SW480 (cell line): ENCODE results near the gene WDR41.
"Not testable (repeated sequence)": the region's sequence is repeated elsewhere in the genome, so short reads cannot be mapped to it uniquely, and the experiment has no call there.

Experiments
- DNase-seq: peaks from one replicate; pipeline ENCODE4 v3.0.0-alpha.2; 2016; ENCODE audit warnings: low spot score

The WDR41 gene

GRCh38 chr5:77491783-77492652, at the start of gene WDR41:
WDR41 (minus strand) TSS chr5:77492316; CDS start chr5:77492220, 96 bp downstream.
- DNase-seq: peak; percentile 90

GRCh38 chr5:77531297-77531696, 39.2 kb upstream of the WDR41 start:
- no peak for DNase-seq

GRCh38 chr5:77518304-77518703, 26.2 kb upstream of the WDR41 start:
- peak; percentile 46 for DNase-seq

- no peak for DNase-seq
Measured at GRCh38 chr5:77514457-77514856, 22.3 kb upstream of the WDR41 start.

GRCh38 chr5:77513321-77513720, 21.2 kb upstream of the WDR41 start:
- DNase-seq: no peak

GRCh38 chr5:77501132-77501531, 9.0 kb upstream of the WDR41 start:
- not testable (repeated sequence) for DNase-seq

- no peak for DNase-seq
Measured at GRCh38 chr5:77499973-77500372, 7.9 kb upstream of the WDR41 start.

- no peak for DNase-seq
Measured at GRCh38 chr5:77499441-77499840, 7.3 kb upstream of the WDR41 start.

- DNase-seq: no peak
Measured at GRCh38 chr5:77498952-77499351, 6.8 kb upstream of the WDR41 start.

GRCh38 chr5:77494935-77495334, 2.8 kb upstream of the WDR41 start:
- no peak for DNase-seq

- no peak for DNase-seq
Measured at GRCh38 chr5:77492653-77493000, 511 bp upstream of the WDR41 start.

- DNase-seq: not testable (repeated sequence)
Measured at GRCh38 chr5:77490741-77491344, 1.3 kb downstream of the WDR41 start.

- no peak for DNase-seq
Measured at GRCh38 chr5:77486344-77486962, 5.7 kb downstream of the WDR41 start.

- DNase-seq: no peak
Measured at GRCh38 chr5:77483682-77484081, 8.4 kb downstream of the WDR41 start.

GRCh38 chr5:77475041-77475440, 17.1 kb downstream of the WDR41 start:
- DNase-seq: not testable (repeated sequence)

GRCh38 chr5:77468875-77469274, 23.2 kb downstream of the WDR41 start:
- DNase-seq: not testable (repeated sequence)

GRCh38 chr5:77463905-77464304, 28.2 kb downstream of the WDR41 start:
- DNase-seq: no peak

- no peak for DNase-seq
Measured at GRCh38 chr5:77461287-77461686, 30.8 kb downstream of the WDR41 start.

GRCh38 chr5:77454123-77454522, 38.0 kb downstream of the WDR41 start:
- DNase-seq: no peak

GRCh38 chr5:77452351-77452750, 39.8 kb downstream of the WDR41 start:
- no peak for DNase-seq

GRCh38 chr5:77449981-77450380, 42.1 kb downstream of the WDR41 start:
- no peak for DNase-seq

GRCh38 chr5:77449277-77449676, 42.8 kb downstream of the WDR41 start:
- DNase-seq: no peak

- DNase-seq: no peak
Measured at GRCh38 chr5:77448831-77449230, 43.3 kb downstream of the WDR41 start.
